Gastrocnemius medialis (tissue), 4 donors: ENCODE results near the gene DDX4.

Source experiments
- POLR2A ChIP-seq, 2 donors: fragments of 450-650 bp; IDR thresholded peaks; one replicate each; pipeline ENCODE4 v1.6.1; 2017; ENCODE audit warnings: antibody characterized with exemption in 2 of 2, mild to moderate bottlenecking in 2 of 2, moderate library complexity in 2 of 2
- TF ChIP-seq, protein P1 (sequence below), 5 experiments: fragments of 450-650 bp in 3 of 5; fragments of 200-600 bp in 2 of 5; sonication (generic) in 2 of 5; IDR thresholded peaks in 4 of 5; conservative IDR thresholded peaks in 1 of 5; 1 replicate in 4 of 5; 2 replicates in 1 of 5; pipeline ENCODE4 v1.5.1; 2016 to 2019; ENCODE audit warnings: antibody characterized with exemption in 5 of 5, mild to moderate bottlenecking in 3 of 5, moderate library complexity in 3 of 5

GRCh38 chr5:55700745-55701144 lies 37.1 kb upstream of the DDX4 start:
- TF ChIP-seq, protein P1, sequence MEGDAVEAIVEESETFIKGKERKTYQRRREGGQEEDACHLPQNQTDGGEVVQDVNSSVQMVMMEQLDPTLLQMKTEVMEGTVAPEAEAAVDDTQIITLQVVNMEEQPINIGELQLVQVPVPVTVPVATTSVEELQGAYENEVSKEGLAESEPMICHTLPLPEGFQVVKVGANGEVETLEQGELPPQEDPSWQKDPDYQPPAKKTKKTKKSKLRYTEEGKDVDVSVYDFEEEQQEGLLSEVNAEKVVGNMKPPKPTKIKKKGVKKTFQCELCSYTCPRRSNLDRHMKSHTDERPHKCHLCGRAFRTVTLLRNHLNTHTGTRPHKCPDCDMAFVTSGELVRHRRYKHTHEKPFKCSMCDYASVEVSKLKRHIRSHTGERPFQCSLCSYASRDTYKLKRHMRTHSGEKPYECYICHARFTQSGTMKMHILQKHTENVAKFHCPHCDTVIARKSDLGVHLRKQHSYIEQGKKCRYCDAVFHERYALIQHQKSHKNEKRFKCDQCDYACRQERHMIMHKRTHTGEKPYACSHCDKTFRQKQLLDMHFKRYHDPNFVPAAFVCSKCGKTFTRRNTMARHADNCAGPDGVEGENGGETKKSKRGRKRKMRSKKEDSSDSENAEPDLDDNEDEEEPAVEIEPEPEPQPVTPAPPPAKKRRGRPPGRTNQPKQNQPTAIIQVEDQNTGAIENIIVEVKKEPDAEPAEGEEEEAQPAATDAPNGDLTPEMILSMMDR (IDR thresholded peaks at IDR 0.05 in 4 of 5, conservative IDR thresholded peaks at IDR 0.05 in 1 of 5), result no peak
- no peak for TF ChIP-seq POLR2A (IDR thresholded peaks at IDR 0.05)
